ENCODE data around the gene CAPS.
"Not testable (repeated sequence)": the region's sequence is repeated elsewhere in the genome, so short reads cannot be mapped to it uniquely, and the experiment has no call there.

CAPS gene

DNA sequence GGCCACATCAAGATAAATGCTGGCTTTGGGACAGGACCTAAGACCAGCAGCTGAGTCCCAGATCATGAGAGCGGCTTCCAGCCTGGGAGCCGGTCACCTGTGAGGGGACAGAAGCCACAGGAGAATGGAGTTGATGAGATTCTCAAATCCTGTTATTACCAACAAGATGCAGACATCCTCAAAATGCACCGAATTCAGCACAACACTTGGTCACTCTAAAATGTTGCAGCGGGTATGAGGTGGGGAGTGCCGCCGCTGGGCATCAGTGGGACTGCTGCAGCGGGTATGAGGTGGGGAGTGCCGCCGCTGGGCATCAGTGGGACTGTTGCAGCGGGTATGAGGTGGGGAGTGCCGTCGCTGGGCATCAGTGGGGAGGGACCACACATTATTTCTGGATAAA, 42.7 kb downstream of the CAPS start:
- Histone ChIP-seq H3K4me1 (ENCODE audit: control insufficient read depth, insufficient read depth, low read length) (peaks cover 36% of the 10 kb centered on the region), H3K36me3 (ENCODE audit: control insufficient read depth, insufficient read depth, low read length) (no peaks in the 10 kb centered on the region), H3K27ac (ENCODE audit: insufficient read depth, low read depth, low read length, poor library complexity, severe bottlenecking) (no peak overlapping the region), H3K4me3 (ENCODE audit: insufficient read depth, low read depth, low read length) (no peak overlapping the region), H3K9me3 (ENCODE audit: control insufficient read depth, low read length) (no peaks in the 10 kb centered on the region), H3K27me3 (ENCODE audit: control insufficient read depth, insufficient read depth, low read length, poor library complexity, severe bottlenecking) (no peaks in the 10 kb centered on the region)
- WGBS, 2 experiments, result 92 to 94% methylated on average over 12 of the region's 12 CpGs

- Histone ChIP-seq H3K36me3 (ENCODE audit: control insufficient read depth, insufficient read depth, low read length) (no peaks in the 10 kb centered on the region), H3K27me3 (ENCODE audit: control insufficient read depth, insufficient read depth, low read length, poor library complexity, severe bottlenecking) (no peaks in the 10 kb centered on the region), H3K4me1 (ENCODE audit: control insufficient read depth, insufficient read depth, low read length) (peaks cover 33% of the 10 kb centered on the region), H3K4me3 (ENCODE audit: insufficient read depth, low read depth, low read length) (no peak overlapping the region), H3K27ac (ENCODE audit: insufficient read depth, low read depth, low read length, poor library complexity, severe bottlenecking) (no peak overlapping the region), H3K9me3 (ENCODE audit: control insufficient read depth, low read length) (no peaks in the 10 kb centered on the region)
- WGBS, 2 experiments, result 89 to 92% methylated on average over 10 of the region's 10 CpGs
These were observed 43.1 kb downstream of the CAPS start for GRCh38 chr19:5957170-5957569.

DNA sequence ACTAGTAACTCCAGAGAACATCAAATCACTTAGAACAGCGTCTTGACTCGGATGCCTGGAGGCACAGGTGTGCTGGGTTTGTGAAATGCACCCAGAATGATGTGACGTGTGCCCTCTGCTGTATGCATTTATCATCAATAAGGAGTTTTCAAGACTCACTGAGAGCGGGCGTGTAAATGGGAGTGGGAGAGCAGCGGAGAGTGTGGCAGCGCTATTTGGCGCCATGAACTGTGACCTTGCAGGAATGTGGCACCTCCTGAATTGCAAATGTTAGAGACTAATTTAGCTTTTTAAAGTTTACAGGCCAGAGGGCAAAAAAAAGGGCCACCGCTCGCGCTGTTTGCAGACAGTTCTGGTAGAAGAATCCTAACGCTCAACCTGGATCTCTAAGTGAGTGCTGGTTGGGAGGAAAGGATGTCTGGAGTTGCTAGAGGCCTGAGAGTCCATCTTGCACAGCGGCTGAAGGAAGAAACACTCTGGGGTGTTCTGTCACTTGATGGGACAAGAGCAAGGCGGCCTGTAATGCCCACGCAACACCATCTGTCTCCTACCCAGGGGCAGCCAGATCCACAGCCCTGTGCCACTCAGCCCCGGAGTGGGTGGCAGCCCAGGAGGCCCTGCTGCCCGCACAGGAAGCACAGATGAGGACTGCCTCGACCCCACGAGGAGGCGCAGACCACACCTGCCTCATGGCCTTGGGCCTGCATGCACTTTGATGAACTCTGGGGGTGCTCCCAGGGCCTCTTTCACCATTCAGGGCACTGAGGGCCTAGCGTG, 44.2 kb downstream of the CAPS start:
- H3K27me3 ChIP-seq (ENCODE audit: control insufficient read depth, insufficient read depth, low read length, poor library complexity, severe bottlenecking), result no peaks in the 10 kb centered on the region
- 87 to 89% methylated on average over 21 of the region's 21 CpGs for WGBS, 2 experiments
- no peaks in the 10 kb centered on the region for H3K36me3 ChIP-seq (ENCODE audit: control insufficient read depth, insufficient read depth, low read length)
- H3K4me3 ChIP-seq (ENCODE audit: insufficient read depth, low read depth, low read length), result no peak overlapping the region
- H3K4me1 ChIP-seq (ENCODE audit: control insufficient read depth, insufficient read depth, low read length), result peaks cover 25% of the 10 kb centered on the region
- no peak overlapping the region for H3K27ac ChIP-seq (ENCODE audit: insufficient read depth, low read depth, low read length, poor library complexity, severe bottlenecking)
- H3K9me3 ChIP-seq (ENCODE audit: control insufficient read depth, low read length), result no peaks in the 10 kb centered on the region

DNA sequence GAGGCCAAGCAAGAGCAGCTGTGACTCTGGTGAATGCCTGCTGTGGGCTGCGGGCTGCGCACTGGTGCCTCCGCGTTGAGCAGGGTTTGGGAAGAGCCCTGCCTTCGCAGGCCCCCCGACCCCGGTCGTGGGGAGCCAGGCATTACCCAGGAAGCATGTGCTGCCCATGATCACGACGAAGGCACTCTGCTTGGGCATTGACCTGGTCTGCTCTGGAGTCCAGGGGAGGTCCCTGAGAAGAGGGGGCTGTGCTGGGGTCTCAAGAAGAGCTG, 44.7 kb downstream of the CAPS start:
- 89 to 91% methylated on average over 10 of the region's 10 CpGs for WGBS, 2 experiments
- H3K9me3 ChIP-seq (ENCODE audit: control insufficient read depth, low read length), result no peaks in the 10 kb centered on the region
- no peak overlapping the region for H3K27ac ChIP-seq (ENCODE audit: insufficient read depth, low read depth, low read length, poor library complexity, severe bottlenecking)
- no peak overlapping the region for H3K4me3 ChIP-seq (ENCODE audit: insufficient read depth, low read depth, low read length)
- H3K36me3 ChIP-seq (ENCODE audit: control insufficient read depth, insufficient read depth, low read length), result no peaks in the 10 kb centered on the region
- H3K4me1 ChIP-seq (ENCODE audit: control insufficient read depth, insufficient read depth, low read length), result peaks cover 19% of the 10 kb centered on the region
- H3K27me3 ChIP-seq (ENCODE audit: control insufficient read depth, insufficient read depth, low read length, poor library complexity, severe bottlenecking), result no peaks in the 10 kb centered on the region

- H3K27me3 ChIP-seq (ENCODE audit: control insufficient read depth, insufficient read depth, low read length, poor library complexity, severe bottlenecking), result no peaks in the 10 kb centered on the region
- H3K4me3 ChIP-seq (ENCODE audit: insufficient read depth, low read depth, low read length), result no peak overlapping the region
- H3K4me1 ChIP-seq (ENCODE audit: control insufficient read depth, insufficient read depth, low read length), result peaks cover 14% of the 10 kb centered on the region
- no peak overlapping the region for H3K27ac ChIP-seq (ENCODE audit: insufficient read depth, low read depth, low read length, poor library complexity, severe bottlenecking)
- H3K36me3 ChIP-seq (ENCODE audit: control insufficient read depth, insufficient read depth, low read length), result no peaks in the 10 kb centered on the region
- WGBS, 2 experiments, result 92 to 96% methylated on average over 14 of the region's 14 CpGs
- no peaks in the 10 kb centered on the region for H3K9me3 ChIP-seq (ENCODE audit: control insufficient read depth, low read length)
These were observed 45.4 kb downstream of the CAPS start for GRCh38 chr19:5959260-5960004.

GRCh38 chr19:5960005-5961001, 46.2 kb downstream of the CAPS start:
- Histone ChIP-seq H3K4me1 (ENCODE audit: control insufficient read depth, insufficient read depth, low read length) (peaks cover 9% of the 10 kb centered on the region), H3K36me3 (ENCODE audit: control insufficient read depth, insufficient read depth, low read length) (no peaks in the 10 kb centered on the region), H3K27me3 (ENCODE audit: control insufficient read depth, insufficient read depth, low read length, poor library complexity, severe bottlenecking) (no peaks in the 10 kb centered on the region), H3K9me3 (ENCODE audit: control insufficient read depth, low read length) (no peaks in the 10 kb centered on the region), H3K4me3 (ENCODE audit: insufficient read depth, low read depth, low read length) (no peak overlapping the region), H3K27ac (ENCODE audit: insufficient read depth, low read depth, low read length, poor library complexity, severe bottlenecking) (no peak overlapping the region)
- WGBS, 2 experiments, result 92 to 93% methylated on average over 18 of the region's 18 CpGs

DNA sequence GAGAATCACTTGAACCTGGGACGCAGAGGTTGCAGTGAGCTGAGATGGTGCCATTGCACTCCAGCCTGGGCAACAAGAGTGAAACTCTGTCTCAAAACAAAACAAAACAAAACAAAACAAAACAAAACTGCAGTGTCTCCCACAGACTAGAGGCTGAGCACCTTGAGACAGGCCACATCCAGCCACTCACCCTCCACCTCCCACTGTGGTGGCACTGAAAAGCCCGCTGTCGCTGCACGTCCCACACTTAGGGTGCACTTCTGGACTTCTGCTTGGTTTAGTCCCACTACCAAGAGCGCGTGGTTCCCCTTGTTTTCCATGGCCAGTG, 47.6 kb downstream of the CAPS start:
- not testable (repeated sequence) for H3K4me3 ChIP-seq (ENCODE audit: insufficient read depth, low read depth, low read length); H3K9me3 ChIP-seq (ENCODE audit: control insufficient read depth, low read length); H3K36me3 ChIP-seq (ENCODE audit: control insufficient read depth, insufficient read depth, low read length); H3K27ac ChIP-seq (ENCODE audit: insufficient read depth, low read depth, low read length, poor library complexity, severe bottlenecking); H3K4me1 ChIP-seq (ENCODE audit: control insufficient read depth, insufficient read depth, low read length); H3K27me3 ChIP-seq (ENCODE audit: control insufficient read depth, insufficient read depth, low read length, poor library complexity, severe bottlenecking)
- WGBS, 2 experiments, result 78 to 91% methylated on average over 5 to 6 of the region's 6 CpGs

DNA sequence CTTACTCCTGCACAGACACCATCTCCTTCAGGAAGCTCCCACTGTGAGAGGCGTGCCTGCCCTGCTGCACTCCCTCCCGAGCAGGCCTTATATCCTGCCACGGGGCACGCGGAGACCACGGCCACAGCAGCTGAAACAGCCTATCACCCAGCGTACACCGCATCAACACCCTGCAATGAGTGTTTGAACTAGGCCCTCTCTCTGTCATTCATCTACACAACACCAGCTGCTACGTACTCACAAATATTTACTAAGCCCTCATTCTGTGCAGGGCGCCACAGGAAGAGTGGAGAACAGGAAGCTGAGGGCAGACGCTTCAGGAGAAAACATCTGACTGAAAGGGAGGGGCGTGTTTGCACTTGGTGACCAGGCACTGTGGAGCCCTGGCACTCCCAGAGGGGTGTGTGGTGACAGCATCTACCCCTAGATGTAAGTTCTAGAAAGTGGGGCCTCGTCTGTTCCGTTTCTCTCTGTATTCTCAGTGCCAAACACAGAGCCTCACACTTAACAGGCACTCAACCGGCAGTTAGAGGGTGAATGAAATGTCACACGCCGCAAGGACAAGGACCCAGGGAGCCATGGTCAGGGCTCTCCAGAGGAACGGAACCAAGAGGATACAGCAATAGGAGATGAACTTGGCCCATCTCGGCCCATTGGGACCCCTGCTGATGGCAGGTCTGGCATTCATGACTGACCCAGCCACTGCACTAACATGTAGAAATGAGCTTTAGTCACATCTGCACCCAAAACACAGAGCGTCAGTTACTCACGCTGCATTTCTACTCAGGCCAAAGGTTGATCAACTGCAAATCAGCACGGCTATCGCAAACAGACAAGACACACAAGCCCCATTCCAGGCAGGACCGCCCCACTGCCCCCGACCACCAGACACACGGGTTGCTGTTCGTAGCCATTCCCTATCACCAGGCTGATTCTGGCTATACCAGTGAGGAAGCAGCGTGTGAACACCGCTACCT, 48.2 kb downstream of the CAPS start:
- Histone ChIP-seq H3K9me3 (ENCODE audit: control insufficient read depth, low read length) (no peaks in the 10 kb centered on the region), H3K4me3 (ENCODE audit: insufficient read depth, low read depth, low read length) (no peak overlapping the region), H3K27me3 (ENCODE audit: control insufficient read depth, insufficient read depth, low read length, poor library complexity, severe bottlenecking) (no peaks in the 10 kb centered on the region), H3K36me3 (ENCODE audit: control insufficient read depth, insufficient read depth, low read length) (no peaks in the 10 kb centered on the region), H3K4me1 (ENCODE audit: control insufficient read depth, insufficient read depth, low read length) (peaks cover 7% of the 10 kb centered on the region), H3K27ac (ENCODE audit: insufficient read depth, low read depth, low read length, poor library complexity, severe bottlenecking) (no peak overlapping the region)
- 84% methylated on average over 29 of the region's 29 CpGs for WGBS, 2 experiments

DNA sequence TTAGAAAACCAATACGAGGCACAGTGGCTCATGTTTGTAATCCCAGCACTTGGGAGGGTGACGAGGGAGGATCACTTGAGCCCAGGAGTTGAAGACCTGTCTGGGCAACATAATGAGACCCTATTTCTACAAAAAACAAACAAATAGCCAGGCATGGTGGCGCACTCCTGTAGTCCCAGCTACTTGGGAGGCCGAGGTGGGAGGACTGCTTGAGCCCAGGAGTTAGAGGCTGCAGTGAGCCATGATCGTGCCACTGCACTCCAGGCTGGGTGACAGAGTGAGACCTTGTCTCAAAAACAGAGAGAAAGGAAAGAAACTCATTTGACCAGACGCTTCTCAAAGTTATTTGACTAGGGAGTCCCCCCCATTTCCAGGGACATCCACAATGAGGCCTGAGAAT, 49.2 kb downstream of the CAPS start:
- not testable (repeated sequence) for H3K4me1 ChIP-seq (ENCODE audit: control insufficient read depth, insufficient read depth, low read length); H3K27me3 ChIP-seq (ENCODE audit: control insufficient read depth, insufficient read depth, low read length, poor library complexity, severe bottlenecking); H3K36me3 ChIP-seq (ENCODE audit: control insufficient read depth, insufficient read depth, low read length); H3K9me3 ChIP-seq (ENCODE audit: control insufficient read depth, low read length); H3K27ac ChIP-seq (ENCODE audit: insufficient read depth, low read depth, low read length, poor library complexity, severe bottlenecking); H3K4me3 ChIP-seq (ENCODE audit: insufficient read depth, low read depth, low read length)
- WGBS, 2 experiments, result 95% methylated on average over 6 of the region's 6 CpGs
